Measurements from ENCODE around the gene UGP2. TPM values are rescaled to one million over a fixed set of nuclear protein-coding genes. Genes with fewer than 3 reads are reported as not detected.

UGP2 gene
- total RNA-seq: 100 to 1,000 TPM in 3 of 4 donors, 10 to 100 TPM in 1; 62.3 to 352 (median 235) TPM

DNA sequence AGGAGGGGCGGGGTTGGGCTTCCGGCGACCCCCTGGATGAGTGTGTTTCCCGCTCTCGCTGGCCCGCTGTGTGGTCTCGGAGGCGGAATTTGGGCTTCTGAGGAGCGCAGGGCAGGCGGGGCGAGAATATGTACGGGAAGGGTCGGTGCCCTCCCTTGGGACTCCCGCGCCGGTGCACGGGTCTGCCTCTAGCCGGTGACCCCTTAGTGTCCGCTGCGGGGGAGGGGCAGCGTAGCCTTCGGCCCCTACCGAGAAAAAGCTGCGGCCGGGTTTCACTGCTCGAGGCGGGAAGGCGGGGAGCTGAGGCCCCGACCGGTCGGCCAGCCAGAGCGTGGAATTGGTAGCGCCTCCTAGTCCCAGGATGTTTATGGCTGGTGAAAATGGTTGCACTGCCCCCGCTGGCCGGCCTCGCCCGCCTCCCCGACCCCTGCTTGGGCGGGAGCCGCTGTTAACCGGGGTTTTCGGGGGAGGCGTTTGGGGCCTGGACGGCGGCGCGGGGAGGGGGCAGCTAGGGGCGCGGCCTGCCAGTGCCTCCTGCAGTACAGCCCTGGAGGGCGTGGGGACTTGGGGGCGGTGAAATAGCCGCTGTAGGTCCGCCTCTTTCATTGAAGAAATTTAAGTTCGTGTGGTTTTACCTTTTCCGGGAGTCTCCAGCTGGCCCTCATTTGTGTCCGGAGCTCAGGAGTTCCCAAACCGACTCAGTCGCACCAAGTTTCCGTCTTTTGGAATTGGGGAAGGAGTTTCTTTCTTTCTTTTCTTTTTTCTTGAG is at the start of gene UGP2:
Gene UGP2, plus strand, starts transcription at position 643 of the 769 bp plus-strand sequence. CDS start 290 bp downstream, outside the sequence.
- peak within 1 kb of the TSS; percentile 58 to 84 (median 78) for H3K4me3 ChIP-seq
- in situ Hi-C loops (cut with MboI; ENCODE audit: low pct_ligation_motif_present in 1 of 4, low pct_unique_long_range_greater_than_20kb in 1 of 4, low sequenced_read_pairs in 3 of 4) (no loop called here), intact Hi-C loops (cut with DNase I; ENCODE audit: low total_unique reads) (no loop called here)
- peaks cover 6 to 56% (median 34%) of the 10 kb centered on the region in 4 donors for H3K4me1 ChIP-seq
- H3K27ac ChIP-seq: peak within 1 kb of the TSS; percentile 94 to 98 (median 97)
- 0 to 1% methylated on average over 10 to 29 of the region's 59 CpGs for WGBS, 2 donors (ENCODE audit: low coverage in 1 of 2)
- peak in 2 of 5 experiments; percentile 9 to 19 for TF ChIP-seq CTCF (IDR thresholded peaks at IDR 0.05)
- TF ChIP-seq POLR2A (IDR thresholded peaks at IDR 0.05): peak; percentile 95
- TF ChIP-seq POLR2AphosphoS5 (IDR thresholded peaks at IDR 0.05): peak; percentile 92 to 97 (median 97)
- TF ChIP-seq EP300 (IDR thresholded peaks at IDR 0.05; ENCODE audit: low read depth): no peak
- H3K9me3 ChIP-seq: no peaks in the 10 kb centered on the region
- no peaks in the 10 kb centered on the region for H3K27me3 ChIP-seq
- peak; percentile 94 for DNase-seq
- H3K36me3 ChIP-seq: no peaks in the 10 kb centered on the region

DNA sequence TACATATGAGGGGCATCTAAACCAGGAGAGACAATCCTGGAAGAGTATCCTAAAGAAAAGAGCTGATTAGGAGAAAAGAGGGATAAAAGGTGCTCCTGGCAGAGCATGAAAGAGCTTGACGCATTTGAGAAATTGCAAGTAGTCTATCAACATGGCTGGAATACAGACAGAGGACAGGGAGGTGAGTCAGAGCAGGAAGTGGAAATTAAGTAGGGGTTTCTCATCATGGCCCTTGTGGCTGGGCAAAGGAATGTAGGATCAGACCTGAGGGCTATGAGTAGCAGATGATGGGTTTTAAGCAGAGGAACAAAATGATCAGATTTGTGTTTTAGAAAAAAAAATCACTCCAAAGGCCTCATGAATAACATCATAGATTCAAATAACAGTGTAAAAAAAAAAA is 49.2 kb upstream of the UGP2 start:
- H3K36me3 ChIP-seq: no peaks in the 10 kb centered on the region
- H3K27me3 ChIP-seq: no peaks in the 10 kb centered on the region
- peaks cover 0 to 3% (median 0%) of the 10 kb centered on the region in 4 donors for H3K4me1 ChIP-seq
- no peaks in the 10 kb centered on the region for H3K9me3 ChIP-seq
- intact Hi-C loops (cut with DNase I; ENCODE audit: low total_unique reads) (no loop called here), in situ Hi-C loops (cut with MboI; ENCODE audit: low pct_ligation_motif_present in 1 of 4, low pct_unique_long_range_greater_than_20kb in 1 of 4, low sequenced_read_pairs in 3 of 4) (no loop called here)
- TF ChIP-seq POLR2AphosphoS5 (IDR thresholded peaks at IDR 0.05): no peak
- no peak for TF ChIP-seq CTCF (IDR thresholded peaks at IDR 0.05)
- no peak for TF ChIP-seq POLR2A (IDR thresholded peaks at IDR 0.05)
- TF ChIP-seq EP300 (IDR thresholded peaks at IDR 0.05; ENCODE audit: low read depth): no peak
- H3K27ac ChIP-seq: no peak overlapping the region
- no peak overlapping the region for H3K4me3 ChIP-seq
- DNase-seq: no peak
- 98 to 100% methylated on average over 1 of the region's 1 CpG for WGBS, 2 donors (ENCODE audit: low coverage in 1 of 2)

DNA sequence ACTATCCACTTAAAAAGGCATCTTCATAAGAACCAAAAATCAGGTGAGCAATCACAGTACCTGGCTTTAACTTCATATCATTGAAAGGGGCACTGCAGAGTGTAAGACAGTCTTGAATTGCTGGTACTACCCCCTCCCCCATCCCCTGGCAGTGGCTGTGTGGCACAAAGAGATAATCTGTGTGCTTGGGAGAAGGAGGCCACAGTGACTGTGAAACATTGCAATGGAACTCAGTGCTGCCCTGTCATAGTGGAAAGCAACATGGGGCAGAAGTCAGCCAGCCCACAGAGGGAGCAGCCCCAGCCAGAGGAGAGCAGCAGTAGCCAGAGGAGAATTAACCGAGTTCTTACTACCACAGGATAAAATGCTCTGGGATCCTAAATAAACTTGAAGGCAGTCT is 45.3 kb upstream of the UGP2 start:
- Histone ChIP-seq H3K4me1 (no peaks in the 10 kb centered on the region), H3K36me3 (no peaks in the 10 kb centered on the region), H3K27me3 (no peaks in the 10 kb centered on the region), H3K27ac (no peak overlapping the region), H3K4me3 (no peak overlapping the region), H3K9me3 (no peaks in the 10 kb centered on the region)
- in situ Hi-C loops (cut with MboI; ENCODE audit: low pct_ligation_motif_present in 1 of 4, low pct_unique_long_range_greater_than_20kb in 1 of 4, low sequenced_read_pairs in 3 of 4) (no loop called here), intact Hi-C loops (cut with DNase I; ENCODE audit: low total_unique reads) (no loop called here)
- no peak for DNase-seq
- 100% methylated on average over 1 of the region's 1 CpG; no CpG with 5 or more reads in 1 of the 2 donors for WGBS, 2 donors (ENCODE audit: low coverage in 1 of 2)
- TF ChIP-seq POLR2AphosphoS5 (IDR thresholded peaks at IDR 0.05): no peak
- no peak for TF ChIP-seq POLR2A (IDR thresholded peaks at IDR 0.05)
- TF ChIP-seq EP300 (IDR thresholded peaks at IDR 0.05; ENCODE audit: low read depth): no peak
- TF ChIP-seq CTCF (IDR thresholded peaks at IDR 0.05): no peak

DNA sequence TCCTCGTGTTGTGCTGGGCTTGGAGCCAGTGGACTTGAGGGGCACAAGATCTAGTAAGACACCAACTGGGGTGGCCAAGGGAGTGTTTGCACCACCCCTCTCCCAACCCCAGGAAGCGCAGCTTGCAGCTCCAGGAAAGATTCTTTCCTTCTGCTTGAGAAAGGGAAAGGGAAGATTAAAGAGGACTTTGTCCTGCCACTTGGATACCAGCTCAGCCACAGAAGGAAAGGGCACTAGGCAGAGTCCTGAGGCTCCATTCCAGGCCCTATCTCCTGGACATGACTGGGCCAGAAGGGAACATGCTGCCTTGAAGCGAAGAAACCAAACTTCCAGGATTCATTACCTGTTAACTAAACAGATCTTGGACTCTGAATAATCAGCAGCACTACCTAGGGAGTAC is 44.9 kb upstream of the UGP2 start:
- Histone ChIP-seq H3K27ac (no peak overlapping the region), H3K4me3 (no peak overlapping the region), H3K27me3 (no peaks in the 10 kb centered on the region), H3K4me1 (no peaks in the 10 kb centered on the region), H3K9me3 (no peaks in the 10 kb centered on the region), H3K36me3 (no peaks in the 10 kb centered on the region)
- TF ChIP-seq CTCF (IDR thresholded peaks at IDR 0.05): no peak
- no peak for TF ChIP-seq EP300 (IDR thresholded peaks at IDR 0.05; ENCODE audit: low read depth)
- 93% methylated on average over 3 of the region's 3 CpGs; no CpG with 5 or more reads in 1 of the 2 donors for WGBS, 2 donors (ENCODE audit: low coverage in 1 of 2)
- no peak for DNase-seq
- intact Hi-C loops (cut with DNase I; ENCODE audit: low total_unique reads) (no loop called here), in situ Hi-C loops (cut with MboI; ENCODE audit: low pct_ligation_motif_present in 1 of 4, low pct_unique_long_range_greater_than_20kb in 1 of 4, low sequenced_read_pairs in 3 of 4) (no loop called here)

All from transverse colon (tissue), 4 donors.